Measurements from ENCODE around the gene USP17L17. TPM values are rescaled to one million over a fixed set of nuclear protein-coding genes. Genes with fewer than 3 reads are reported as not detected.
"Not testable (repeated sequence)": the region's sequence is repeated elsewhere in the genome, so short reads cannot be mapped to it uniquely, and the experiment has no call there.

Gene USP17L17
- total RNA-seq, 1 experiment from 2014 or later: not detected

DNA sequence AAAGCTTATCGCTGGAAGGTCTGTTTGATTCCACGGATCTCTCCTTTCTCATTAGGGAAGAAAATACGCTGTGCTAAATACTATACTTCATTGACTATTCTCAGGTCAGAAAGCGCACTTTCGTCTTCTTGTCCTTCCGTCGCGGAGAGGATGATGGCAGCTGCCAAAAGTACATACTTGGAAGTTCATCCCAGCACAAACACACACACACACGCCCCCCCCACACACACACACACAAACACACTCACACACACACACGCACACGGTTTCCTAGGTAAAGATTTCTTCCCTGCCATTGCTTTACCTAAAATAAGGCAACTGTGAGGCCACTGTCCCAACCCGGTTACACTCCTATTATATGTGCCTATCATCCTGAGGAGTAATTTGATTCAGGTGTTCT lies 5.2 kb upstream of the USP17L17 start:
- H3K9me3 ChIP-seq (ENCODE audit: control insufficient read depth in 1 of 2, insufficient read depth in 1 of 2, low read depth in 1 of 2, low read length in 2 of 2); H3K27me3 ChIP-seq (ENCODE audit: insufficient read depth, low read length); intact Hi-C loops (cut with micrococcal nuclease); H3K4me1 ChIP-seq (ENCODE audit: control insufficient read depth in 1 of 2, insufficient read depth in 2 of 2, low read length in 2 of 2); H3K4me2 ChIP-seq (ENCODE audit: low read length); POLR2A ChIA-PET; H3K9me2 ChIP-seq (ENCODE audit: insufficient read depth); H3K4me3 ChIP-seq (replicated peaks in 1 of 2; ENCODE audit: low read depth in 1 of 2, low read length in 2 of 2); H3K9ac ChIP-seq (ENCODE audit: low read length); H3K79me2 ChIP-seq (ENCODE audit: insufficient read depth, low read length); H3K36me3 ChIP-seq (ENCODE audit: control insufficient read depth in 1 of 2, insufficient read depth in 2 of 2, low read length in 2 of 2); ATAC-seq; H3K27ac ChIP-seq (ENCODE audit: low read depth, low read length); H2AFZ ChIP-seq (ENCODE audit: low read depth, low read length, poor library complexity, severe bottlenecking); CTCF ChIA-PET; RAD21 ChIA-PET (ENCODE audit: low non-redundant PET in 1 of 2, low total read pairs in 2 of 2, uncharacterized antibody in 2 of 2, unreplicated experiment in 2 of 2); DNase-seq (ENCODE audit: low read depth, low spot score); H4K20me1 ChIP-seq (ENCODE audit: insufficient read depth); BruUV-seq (replicated peaks): not testable (repeated sequence)

DNA sequence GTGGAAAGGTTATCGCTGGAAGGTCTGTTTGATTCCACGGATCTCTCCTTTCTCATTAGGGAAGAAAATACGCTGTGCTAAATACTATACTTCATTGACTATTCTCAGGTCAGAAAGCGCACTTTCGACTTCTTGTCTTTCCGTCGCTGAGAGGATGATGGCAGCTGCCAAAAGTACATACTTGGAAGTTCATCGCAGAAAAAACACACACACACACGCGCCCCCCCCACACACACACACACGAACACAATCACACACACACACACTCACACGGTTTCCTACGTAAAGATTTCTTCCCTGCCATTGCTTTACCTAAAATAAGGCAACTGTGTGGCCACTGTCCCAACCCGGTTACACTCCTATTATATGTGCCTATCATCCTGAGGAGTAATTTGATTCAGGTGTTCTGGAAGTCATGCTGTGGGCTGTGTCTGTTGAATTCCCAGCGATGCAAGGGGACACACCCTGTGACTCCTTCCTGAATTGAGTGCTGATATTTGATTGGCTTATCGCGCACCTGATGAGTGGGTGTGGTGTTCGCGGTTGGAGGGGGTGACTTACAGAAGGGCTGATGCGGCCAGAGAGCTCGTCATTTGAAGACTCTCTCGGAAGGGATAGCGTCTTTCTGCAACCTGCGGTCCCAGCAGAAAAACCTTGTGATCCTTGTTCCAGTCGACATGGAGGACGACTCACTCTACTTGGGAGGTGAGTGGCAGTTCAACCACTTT lies 4.4 kb downstream of the USP17L17 start, which contains the start of gene USP17L18:
Gene USP17L18, plus strand, starts transcription at position 678 of the 728 bp plus-strand sequence. Its CDS starts 0 bp downstream, at position 678.
- ATAC-seq; RAD21 ChIA-PET (ENCODE audit: low non-redundant PET in 1 of 2, low total read pairs in 2 of 2, uncharacterized antibody in 2 of 2, unreplicated experiment in 2 of 2); H3K9me2 ChIP-seq (ENCODE audit: insufficient read depth); H2AFZ ChIP-seq (ENCODE audit: low read depth, low read length, poor library complexity, severe bottlenecking); H3K27me3 ChIP-seq (ENCODE audit: insufficient read depth, low read length); H3K4me3 ChIP-seq (replicated peaks in 1 of 2; ENCODE audit: low read depth in 1 of 2, low read length in 2 of 2); H3K9me3 ChIP-seq (ENCODE audit: control insufficient read depth in 1 of 2, insufficient read depth in 1 of 2, low read depth in 1 of 2, low read length in 2 of 2); intact Hi-C loops (cut with micrococcal nuclease); POLR2A ChIA-PET; H3K79me2 ChIP-seq (ENCODE audit: insufficient read depth, low read length); DNase-seq (ENCODE audit: low read depth, low spot score); H3K4me1 ChIP-seq (ENCODE audit: control insufficient read depth in 1 of 2, insufficient read depth in 2 of 2, low read length in 2 of 2); H3K9ac ChIP-seq (ENCODE audit: low read length); H3K4me2 ChIP-seq (ENCODE audit: low read length); CTCF ChIA-PET; BruUV-seq (replicated peaks); H3K36me3 ChIP-seq (ENCODE audit: control insufficient read depth in 1 of 2, insufficient read depth in 2 of 2, low read length in 2 of 2); H4K20me1 ChIP-seq (ENCODE audit: insufficient read depth); H3K27ac ChIP-seq (ENCODE audit: low read depth, low read length): not testable (repeated sequence)

DNA sequence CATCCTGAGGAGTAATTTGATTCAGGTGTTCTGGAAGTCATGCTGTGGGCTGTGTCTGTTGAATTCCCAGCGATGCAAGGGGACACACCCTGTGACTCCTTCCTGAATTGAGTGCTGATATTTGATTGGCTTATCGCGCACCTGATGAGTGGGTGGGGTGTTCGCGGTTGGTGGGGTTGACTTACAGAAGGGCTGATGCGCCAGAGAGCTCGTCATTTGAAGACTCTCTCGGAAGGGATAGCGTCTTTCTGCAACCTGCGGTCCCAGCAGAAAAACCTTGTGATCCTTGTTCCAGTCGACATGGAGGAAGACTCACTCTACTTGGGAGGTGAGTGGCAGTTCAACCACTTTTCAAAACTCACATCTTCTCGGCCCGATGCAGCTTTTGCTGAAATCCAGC lies 9.4 kb downstream of the USP17L17 start, which contains the start of gene USP17L19:
Gene USP17L19, plus strand, starts transcription at position 301 of the 400 bp plus-strand sequence. Its CDS starts 0 bp downstream, at position 301.
- H3K4me3 ChIP-seq (replicated peaks in 1 of 2; ENCODE audit: low read depth in 1 of 2, low read length in 2 of 2); RAD21 ChIA-PET (ENCODE audit: low non-redundant PET in 1 of 2, low total read pairs in 2 of 2, uncharacterized antibody in 2 of 2, unreplicated experiment in 2 of 2); H4K20me1 ChIP-seq (ENCODE audit: insufficient read depth); POLR2A ChIA-PET; H3K9me3 ChIP-seq (ENCODE audit: control insufficient read depth in 1 of 2, insufficient read depth in 1 of 2, low read depth in 1 of 2, low read length in 2 of 2); H2AFZ ChIP-seq (ENCODE audit: low read depth, low read length, poor library complexity, severe bottlenecking); BruUV-seq (replicated peaks); H3K36me3 ChIP-seq (ENCODE audit: control insufficient read depth in 1 of 2, insufficient read depth in 2 of 2, low read length in 2 of 2); H3K27me3 ChIP-seq (ENCODE audit: insufficient read depth, low read length); H3K27ac ChIP-seq (ENCODE audit: low read depth, low read length); CTCF ChIA-PET; DNase-seq (ENCODE audit: low read depth, low spot score); H3K4me1 ChIP-seq (ENCODE audit: control insufficient read depth in 1 of 2, insufficient read depth in 2 of 2, low read length in 2 of 2); H3K4me2 ChIP-seq (ENCODE audit: low read length); H3K79me2 ChIP-seq (ENCODE audit: insufficient read depth, low read length); ATAC-seq; H3K9me2 ChIP-seq (ENCODE audit: insufficient read depth); intact Hi-C loops (cut with micrococcal nuclease); H3K9ac ChIP-seq (ENCODE audit: low read length): not testable (repeated sequence)

DNA sequence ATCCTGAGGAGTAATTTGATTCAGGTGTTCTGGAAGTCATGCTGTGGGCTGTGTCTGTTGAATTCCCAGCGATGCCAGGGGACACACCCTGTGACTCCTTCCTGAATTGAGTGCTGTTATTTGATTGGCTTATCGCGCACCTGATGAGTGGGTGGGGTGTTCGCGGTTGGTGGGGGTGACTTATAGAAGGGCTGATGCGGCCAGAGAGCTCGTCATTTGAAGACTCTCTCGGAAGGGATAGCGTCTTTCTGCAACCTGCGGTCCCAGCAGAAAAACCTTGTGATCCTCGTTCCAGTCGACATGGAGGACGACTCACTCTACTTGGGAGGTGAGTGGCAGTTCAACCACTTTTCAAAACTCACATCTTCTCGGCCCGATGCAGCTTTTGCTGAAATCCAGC lies 14.1 kb downstream of the USP17L17 start, which contains the start of gene USP17L20:
Gene USP17L20, plus strand, starts transcription at position 301 of the 400 bp plus-strand sequence. Its CDS starts 0 bp downstream, at position 301.
- H3K9me3 ChIP-seq (ENCODE audit: control insufficient read depth in 1 of 2, insufficient read depth in 1 of 2, low read depth in 1 of 2, low read length in 2 of 2); H3K36me3 ChIP-seq (ENCODE audit: control insufficient read depth in 1 of 2, insufficient read depth in 2 of 2, low read length in 2 of 2); BruUV-seq (replicated peaks); RAD21 ChIA-PET (ENCODE audit: low non-redundant PET in 1 of 2, low total read pairs in 2 of 2, uncharacterized antibody in 2 of 2, unreplicated experiment in 2 of 2); H3K79me2 ChIP-seq (ENCODE audit: insufficient read depth, low read length); H3K4me1 ChIP-seq (ENCODE audit: control insufficient read depth in 1 of 2, insufficient read depth in 2 of 2, low read length in 2 of 2); intact Hi-C loops (cut with micrococcal nuclease); H3K27ac ChIP-seq (ENCODE audit: low read depth, low read length); DNase-seq (ENCODE audit: low read depth, low spot score); H3K4me3 ChIP-seq (replicated peaks in 1 of 2; ENCODE audit: low read depth in 1 of 2, low read length in 2 of 2); H2AFZ ChIP-seq (ENCODE audit: low read depth, low read length, poor library complexity, severe bottlenecking); H3K9ac ChIP-seq (ENCODE audit: low read length); H3K4me2 ChIP-seq (ENCODE audit: low read length); H3K27me3 ChIP-seq (ENCODE audit: insufficient read depth, low read length); H3K9me2 ChIP-seq (ENCODE audit: insufficient read depth); ATAC-seq; H4K20me1 ChIP-seq (ENCODE audit: insufficient read depth); CTCF ChIA-PET; POLR2A ChIA-PET: not testable (repeated sequence)

Measured in HCT116 (cell line).